Measurements from ENCODE around the gene SKAP1.

Gene SKAP1

GRCh38 chr17:48110761-48111160, 319.3 kb downstream of the SKAP1 start:
- no peak for DNase-seq (ENCODE audit: low read depth, low spot score)

- DNase-seq (ENCODE audit: low read depth, low spot score) = peak; percentile 89
Measured at GRCh38 chr17:48107137-48108055, 322.6 kb downstream of the SKAP1 start, which contains the start of gene SNX11. Gene SNX11, plus strand, starts transcription at chr17:48107766. Its CDS starts 4,278 bp downstream, at chr17:48112044.

- no peak for DNase-seq (ENCODE audit: low read depth, low spot score)
Measured at GRCh38 chr17:48106802-48107136, 323.2 kb downstream of the SKAP1 start.

- DNase-seq (ENCODE audit: low read depth, low spot score) = no peak
Measured at GRCh38 chr17:48104440-48104839, 325.6 kb downstream of the SKAP1 start.

GRCh38 chr17:48102798-48103715, 327.0 kb downstream of the SKAP1 start:
- no peak for DNase-seq (ENCODE audit: low read depth, low spot score)

GRCh38 chr17:48102043-48102750, 327.8 kb downstream of the SKAP1 start:
- no peak for DNase-seq (ENCODE audit: low read depth, low spot score)

- DNase-seq (ENCODE audit: low read depth, low spot score) = peak; percentile 87
Measured at GRCh38 chr17:48101012-48101720, 328.8 kb downstream of the SKAP1 start, which contains the start of gene CBX1. Gene CBX1, minus strand, starts transcription at chr17:48101478. Its CDS starts 24,474 bp downstream, at chr17:48077004.

GRCh38 chr17:48100591-48101011, 329.4 kb downstream of the SKAP1 start:
- DNase-seq (ENCODE audit: low read depth, low spot score) = no peak

GRCh38 chr17:48100160-48100559, 329.9 kb downstream of the SKAP1 start:
- DNase-seq (ENCODE audit: low read depth, low spot score) = no peak

GRCh38 chr17:48095611-48096010, 334.4 kb downstream of the SKAP1 start:
- DNase-seq (ENCODE audit: low read depth, low spot score) = no peak

GRCh38 chr17:48093341-48094045, 336.5 kb downstream of the SKAP1 start:
- no peak for DNase-seq (ENCODE audit: low read depth, low spot score)

GRCh38 chr17:48084932-48085331, 345.1 kb downstream of the SKAP1 start:
- DNase-seq (ENCODE audit: low read depth, low spot score) = no peak

All from activated CD4-positive, CD25-positive, alpha-beta regulatory T cell treated with anti-CD3 and anti-CD28 coated beads, Interleukin-2, amount 50 U/mL, for 16 hours (primary cell).